Measurements from ENCODE around the gene DLEC1. TPM values are rescaled to one million over a fixed set of nuclear protein-coding genes. Genes with fewer than 3 reads are reported as not detected.

The DLEC1 gene, protein sequence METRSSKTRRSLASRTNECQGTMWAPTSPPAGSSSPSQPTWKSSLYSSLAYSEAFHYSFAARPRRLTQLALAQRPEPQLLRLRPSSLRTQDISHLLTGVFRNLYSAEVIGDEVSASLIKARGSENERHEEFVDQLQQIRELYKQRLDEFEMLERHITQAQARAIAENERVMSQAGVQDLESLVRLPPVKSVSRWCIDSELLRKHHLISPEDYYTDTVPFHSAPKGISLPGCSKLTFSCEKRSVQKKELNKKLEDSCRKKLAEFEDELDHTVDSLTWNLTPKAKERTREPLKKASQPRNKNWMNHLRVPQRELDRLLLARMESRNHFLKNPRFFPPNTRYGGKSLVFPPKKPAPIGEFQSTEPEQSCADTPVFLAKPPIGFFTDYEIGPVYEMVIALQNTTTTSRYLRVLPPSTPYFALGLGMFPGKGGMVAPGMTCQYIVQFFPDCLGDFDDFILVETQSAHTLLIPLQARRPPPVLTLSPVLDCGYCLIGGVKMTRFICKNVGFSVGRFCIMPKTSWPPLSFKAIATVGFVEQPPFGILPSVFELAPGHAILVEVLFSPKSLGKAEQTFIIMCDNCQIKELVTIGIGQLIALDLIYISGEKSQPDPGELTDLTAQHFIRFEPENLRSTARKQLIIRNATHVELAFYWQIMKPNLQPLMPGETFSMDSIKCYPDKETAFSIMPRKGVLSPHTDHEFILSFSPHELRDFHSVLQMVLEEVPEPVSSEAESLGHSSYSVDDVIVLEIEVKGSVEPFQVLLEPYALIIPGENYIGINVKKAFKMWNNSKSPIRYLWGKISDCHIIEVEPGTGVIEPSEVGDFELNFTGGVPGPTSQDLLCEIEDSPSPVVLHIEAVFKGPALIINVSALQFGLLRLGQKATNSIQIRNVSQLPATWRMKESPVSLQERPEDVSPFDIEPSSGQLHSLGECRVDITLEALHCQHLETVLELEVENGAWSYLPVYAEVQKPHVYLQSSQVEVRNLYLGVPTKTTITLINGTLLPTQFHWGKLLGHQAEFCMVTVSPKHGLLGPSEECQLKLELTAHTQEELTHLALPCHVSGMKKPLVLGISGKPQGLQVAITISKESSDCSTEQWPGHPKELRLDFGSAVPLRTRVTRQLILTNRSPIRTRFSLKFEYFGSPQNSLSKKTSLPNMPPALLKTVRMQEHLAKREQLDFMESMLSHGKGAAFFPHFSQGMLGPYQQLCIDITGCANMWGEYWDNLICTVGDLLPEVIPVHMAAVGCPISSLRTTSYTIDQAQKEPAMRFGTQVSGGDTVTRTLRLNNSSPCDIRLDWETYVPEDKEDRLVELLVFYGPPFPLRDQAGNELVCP (N-terminal part only)
- 2.4 TPM for total RNA-seq

DNA sequence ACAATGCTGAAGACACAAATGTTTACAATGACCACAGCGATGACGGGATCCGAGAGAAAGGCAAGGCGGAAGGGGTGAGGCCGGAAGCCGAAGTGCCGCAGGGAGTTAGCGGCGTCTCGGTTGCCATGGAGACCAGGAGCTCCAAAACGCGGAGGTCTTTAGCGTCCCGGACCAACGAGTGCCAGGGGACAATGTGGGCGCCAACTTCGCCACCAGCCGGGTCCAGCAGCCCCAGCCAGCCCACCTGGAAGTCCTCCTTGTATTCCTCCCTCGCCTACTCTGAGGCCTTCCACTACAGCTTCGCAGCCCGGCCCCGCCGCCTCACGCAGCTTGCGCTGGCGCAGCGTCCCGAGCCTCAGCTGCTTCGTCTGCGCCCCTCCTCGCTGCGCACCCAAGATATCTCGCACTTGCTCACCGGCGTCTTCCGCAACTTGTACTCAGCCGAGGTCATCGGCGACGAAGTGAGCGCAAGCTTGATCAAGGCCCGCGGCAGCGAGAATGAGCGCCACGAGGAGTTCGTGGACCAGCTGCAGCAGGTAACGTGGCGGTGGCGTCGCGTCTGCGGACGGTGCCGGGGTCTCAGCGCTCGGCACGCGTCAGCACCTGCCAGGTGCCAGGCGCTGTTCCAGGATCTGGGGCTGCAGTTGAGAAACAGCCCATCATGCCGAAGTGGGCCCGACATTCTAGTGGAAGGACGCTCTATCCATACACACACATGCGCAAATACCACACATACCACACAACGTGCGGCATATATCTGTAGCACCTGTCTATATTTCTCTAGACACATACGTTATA is at the start of gene DLEC1:
Gene DLEC1 (plus strand): TSS at position 108 of the 798 bp plus-strand sequence. CDS start 18 bp downstream, at position 126.

DNA sequence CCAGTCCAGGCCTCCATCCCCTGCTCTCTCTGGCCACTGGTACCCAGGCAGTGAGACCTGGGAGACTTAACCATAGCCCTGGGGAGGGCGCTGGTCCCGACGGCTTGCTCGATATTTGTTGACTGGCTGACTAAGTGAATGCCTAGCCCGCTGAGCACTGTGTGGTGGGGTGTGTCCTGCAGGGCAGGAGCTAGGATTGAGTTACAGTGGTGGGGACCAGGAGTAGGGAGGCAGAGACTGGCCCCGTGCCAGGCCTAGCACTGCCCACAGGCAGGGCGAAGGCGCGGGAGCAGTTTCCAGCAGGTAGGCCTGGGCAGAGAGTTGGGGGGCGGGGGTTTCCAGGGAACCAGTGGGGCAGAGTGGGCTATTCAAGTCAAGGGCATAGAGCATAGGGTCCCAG is 48.5 kb upstream of the DLEC1 start, which contains the start of gene VILL:
Gene VILL (plus strand): TSS at position 260 of the 400 bp plus-strand sequence. CDS start 2,887 bp downstream, outside the sequence.

DNA sequence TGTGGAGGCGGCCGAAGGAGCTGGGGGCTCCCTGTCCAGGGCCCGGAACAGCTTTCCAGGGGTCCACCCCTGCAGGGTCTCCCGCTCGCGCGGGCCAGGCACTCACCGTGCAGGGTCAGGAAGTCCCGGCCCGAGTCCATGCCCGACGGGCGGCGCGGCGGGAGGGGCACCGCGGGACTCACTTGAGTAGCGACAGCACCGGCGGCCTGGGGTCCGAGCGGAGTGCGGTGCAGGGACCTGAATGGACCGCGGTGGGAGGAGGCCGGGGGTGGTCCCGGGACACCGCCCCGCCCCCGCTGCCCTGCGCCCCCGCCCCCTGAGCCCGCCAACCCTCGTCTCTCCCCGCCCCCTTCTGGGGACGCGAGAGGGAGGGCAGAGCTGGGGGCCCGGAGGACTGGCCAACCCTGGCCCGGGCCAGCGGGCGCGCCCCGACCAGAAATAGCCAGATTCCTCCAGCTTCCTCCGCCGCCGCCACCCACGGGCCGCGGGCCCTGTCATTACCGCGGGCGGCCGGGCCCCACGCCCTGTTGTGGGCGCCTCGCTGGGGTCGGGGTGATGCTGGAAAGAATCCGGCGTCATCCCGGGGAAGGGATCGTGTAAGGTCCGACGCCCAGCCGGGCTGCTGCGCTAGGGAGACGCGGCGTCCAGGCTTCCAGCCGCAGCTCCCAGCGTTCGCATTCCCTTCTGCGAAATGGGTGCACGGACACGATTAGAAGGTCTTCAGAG is 9.4 kb upstream of the DLEC1 start, which contains the start of gene PLCD1:
Gene PLCD1 (minus strand): TSS at position 243 of the 726 bp plus-strand sequence. CDS start 103 bp downstream, at position 140.

DNA sequence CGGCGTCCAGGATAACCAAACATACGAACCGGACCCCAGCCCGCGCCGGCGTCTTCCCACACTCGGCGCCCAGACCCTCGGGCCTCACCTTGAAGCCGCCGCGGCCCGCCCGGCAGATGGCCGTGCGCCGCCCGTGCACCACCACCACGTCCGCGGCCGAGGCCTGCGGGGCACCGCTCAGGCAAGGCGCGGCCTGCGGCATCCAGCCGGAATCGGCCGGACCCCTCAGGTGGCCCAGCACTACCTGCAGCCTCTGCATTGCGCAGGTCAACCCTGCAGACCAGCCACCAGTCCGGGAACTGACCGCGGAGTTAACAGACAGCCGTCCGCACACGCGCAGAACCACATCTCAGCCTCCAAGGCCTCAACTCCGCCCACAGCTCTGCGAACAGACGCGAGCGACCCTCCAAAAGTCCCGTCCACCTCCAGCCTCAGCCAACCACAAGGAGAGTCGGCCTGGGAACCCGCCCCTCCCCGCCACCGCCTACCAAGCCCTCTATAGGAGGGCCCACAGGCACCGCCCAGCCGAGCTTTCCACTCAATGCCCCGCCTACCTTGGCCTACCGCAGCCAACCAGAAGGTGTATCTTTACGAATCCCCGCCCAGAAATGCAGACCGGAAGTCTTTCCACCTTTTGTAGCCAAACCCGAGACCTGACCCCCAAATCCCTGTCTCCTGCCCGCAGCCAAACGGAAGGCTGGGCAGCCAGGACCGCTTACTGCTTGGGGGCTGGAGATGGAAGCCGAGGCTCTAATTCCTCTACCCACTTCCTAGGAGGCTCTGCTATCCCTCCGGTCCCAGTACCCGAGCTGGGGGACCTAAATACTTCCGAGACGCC is 98.0 kb downstream of the DLEC1 start, which contains the start of gene ACAA1:
Gene ACAA1 (minus strand): TSS at position 351 of the 838 bp plus-strand sequence. CDS start 92 bp downstream, at position 259.

DNA sequence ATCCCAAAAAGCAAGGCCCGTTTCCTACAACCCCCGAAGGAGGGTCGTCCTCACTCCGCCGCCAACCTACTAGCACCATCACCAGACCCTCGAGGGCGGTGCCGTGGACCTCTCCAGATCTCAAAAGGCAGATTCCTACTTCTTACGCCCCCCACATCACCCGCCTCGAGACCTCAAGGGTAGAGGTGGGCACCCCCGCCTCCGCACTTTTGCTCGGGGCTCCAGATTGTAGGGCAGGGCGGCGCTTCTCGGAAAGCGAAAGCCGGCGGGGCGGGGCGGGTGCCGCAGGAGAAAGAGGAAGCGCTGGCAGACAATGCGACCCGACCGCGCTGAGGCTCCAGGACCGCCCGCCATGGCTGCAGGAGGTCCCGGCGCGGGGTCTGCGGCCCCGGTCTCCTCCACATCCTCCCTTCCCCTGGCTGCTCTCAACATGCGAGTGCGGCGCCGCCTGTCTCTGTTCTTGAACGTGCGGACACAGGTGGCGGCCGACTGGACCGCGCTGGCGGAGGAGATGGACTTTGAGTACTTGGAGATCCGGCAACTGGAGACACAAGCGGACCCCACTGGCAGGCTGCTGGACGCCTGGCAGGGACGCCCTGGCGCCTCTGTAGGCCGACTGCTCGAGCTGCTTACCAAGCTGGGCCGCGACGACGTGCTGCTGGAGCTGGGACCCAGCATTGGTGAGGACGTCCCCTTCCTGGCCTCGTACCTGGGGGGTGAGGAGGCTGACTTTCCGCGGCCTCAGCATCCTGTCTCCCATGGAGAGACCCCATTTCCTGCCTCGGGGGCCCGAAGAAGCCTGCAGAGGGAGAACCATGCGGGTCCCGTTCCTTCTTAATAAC is 99.6 kb downstream of the DLEC1 start, which contains the start of gene MYD88:
Gene MYD88 (plus strand): TSS at position 313 of the 842 bp plus-strand sequence. CDS start 40 bp downstream, at position 353.

DNA sequence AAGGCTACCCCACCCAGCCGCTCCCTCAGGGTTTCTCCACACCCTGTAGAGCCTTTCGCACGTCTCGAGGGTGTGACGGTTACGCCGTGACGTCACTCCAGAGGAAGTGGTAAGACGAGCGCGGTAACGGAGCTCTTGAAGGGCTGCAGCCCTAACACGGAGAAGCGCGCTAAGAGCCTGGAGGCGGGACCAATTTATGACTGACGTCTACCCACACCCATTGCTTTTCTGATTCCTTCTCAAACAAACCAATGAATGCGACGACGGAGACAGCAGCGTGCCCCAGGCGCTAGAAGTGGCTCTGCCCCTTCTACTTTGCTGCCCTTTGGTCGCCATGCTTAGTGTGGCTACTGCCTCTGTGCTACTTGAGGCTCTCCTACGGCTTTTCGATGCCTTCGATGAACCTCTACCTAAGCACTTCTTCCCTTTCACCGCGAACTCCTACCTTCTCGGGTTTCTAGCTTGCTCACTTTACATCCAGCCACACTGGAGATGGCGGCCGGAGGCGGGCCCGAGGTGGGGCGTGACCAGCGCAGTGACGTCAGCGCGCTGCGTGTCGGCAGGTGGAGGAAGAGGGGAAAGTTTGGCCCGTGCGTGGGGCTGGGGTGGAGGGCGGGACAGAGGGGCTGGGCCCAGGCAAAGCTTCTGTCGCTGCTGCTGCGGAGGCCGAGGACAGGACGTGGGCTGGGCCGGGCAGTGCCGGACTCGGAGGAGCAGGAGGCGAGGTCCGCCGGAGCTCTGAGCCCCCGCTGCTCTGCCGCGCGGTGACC is 126.1 kb downstream of the DLEC1 start, which contains the start of gene OXSR1:
Gene OXSR1 (plus strand): TSS at position 586 of the 770 bp plus-strand sequence. CDS start 340 bp downstream, outside the sequence.

Small RNA genes lying within 50 kb of the gene (small RNA-seq; reads per million reads assigned to genes)
- gene RF00019 (ENCODE audit: low replicate concordance): not detected

Other genes with a start within 250 kb of the DLEC1 start
- gene CTDSPL, start 177.3 kb upstream of the DLEC1 start, total RNA-seq: 94.3 TPM
- gene VILL, start 48.4 kb upstream of the DLEC1 start, total RNA-seq: 17.9 TPM
- gene PLCD1, start 9.6 kb upstream of the DLEC1 start, total RNA-seq: 33.8 TPM
- gene ACAA1, start 97.9 kb downstream of the DLEC1 start, total RNA-seq: 62.8 TPM
- 22.5 TPM for gene MYD88, start 99.5 kb downstream of the DLEC1 start, total RNA-seq
- gene OXSR1, start 126.3 kb downstream of the DLEC1 start, total RNA-seq: 39.1 TPM
- 6.1 TPM for gene SLC22A13, start 226.6 kb downstream of the DLEC1 start, total RNA-seq
- gene SLC22A14, start 243.1 kb downstream of the DLEC1 start, total RNA-seq: 1.7 TPM

Data from metanephros (tissue), 2 donors.